OCI-LY7 (cell line): ENCODE measurements around the gene CAPN9. TPM values are rescaled to one million over a fixed set of nuclear protein-coding genes. Genes with fewer than 3 reads are reported as not detected.

Experiments used
- BruUV-seq: library from RNA; stranded (reverse); fragments of 400-500 nt; replicated peaks from 2 replicates; lab custom pipeline; 2021; lab: Mats Ljungman, UMichigan
- CTCF ChIA-PET: fragments of 300-600 bp; sonication (Branson Sonifier 250); formaldehyde crosslinking; loops from one replicate; lab custom pipeline; 2022; ENCODE audit warnings: antibody characterized with exemption; ENCODE audit not compliant: unreplicated experiment; lab: Charles Lee
- POLR2A ChIA-PET: fragments of 300-600 bp; sonication (Branson Sonifier 250); formaldehyde crosslinking; loops from one replicate; lab custom pipeline; 2022; ENCODE audit warnings: antibody characterized with exemption; lab: Charles Lee
- DNase-seq: peaks from one replicate; pipeline ENCODE4 v3.0.0-alpha.2; 2015; ENCODE audit warnings: low spot score
- H2AFZ ChIP-seq: fragments of 200-600 bp; sonication (generic), shearing (Covaris generic); 2 replicates; pipeline ENCODE4 v1.6.1; 2014; ENCODE audit warnings: mild to moderate bottlenecking, antibody characterized with exemption, low read length, moderate library complexity
- H3K27ac ChIP-seq: fragments of 200-600 bp; sonication (generic); 2 replicates; pipeline ENCODE4 v1.5.1; 2014; ENCODE audit warnings: mixed run types, low read depth, mild to moderate bottlenecking, moderate library complexity, low read length, inconsistent platforms; ENCODE audit not compliant: poor library complexity, severe bottlenecking
- H3K36me3 ChIP-seq: fragments of 200-600 bp; sonication (generic); 2 replicates; pipeline ENCODE4 v1.6.1; 2014; ENCODE audit warnings: mild to moderate bottlenecking, antibody characterized with exemption, low read length, moderate library complexity, mixed read lengths; ENCODE audit not compliant: insufficient read depth
- H3K4me1 ChIP-seq: fragments of 200-600 bp; sonication (generic); 2 replicates; pipeline ENCODE4 v1.5.1; 2014; ENCODE audit warnings: mild to moderate bottlenecking, low read length; ENCODE audit not compliant: insufficient read depth, poor library complexity, severe bottlenecking
- H3K4me2 ChIP-seq: fragments of 200-600 bp; sonication (generic); 2 replicates; pipeline ENCODE4 v1.6.1; 2014; ENCODE audit warnings: mild to moderate bottlenecking, low read length
- H3K4me3 ChIP-seq: fragments of 200-600 bp; sonication (generic); 2 replicates; pipeline ENCODE4 v1.5.1; 2014; ENCODE audit warnings: mild to moderate bottlenecking, low read depth, low read length; ENCODE audit not compliant: poor library complexity, severe bottlenecking
- H3K79me2 ChIP-seq: fragments of 200-600 bp; sonication (generic); 2 replicates; pipeline ENCODE4 v1.6.1; 2016; ENCODE audit warnings: low read depth, mild to moderate bottlenecking, low read length, moderate library complexity, mixed read lengths; ENCODE audit not compliant: insufficient read depth
- H3K9me2 ChIP-seq: fragments of 200-600 bp; sonication (generic); 2 replicates; pipeline ENCODE4 v1.6.1; 2016; ENCODE audit warnings: mild to moderate bottlenecking, low read length, mixed read lengths; ENCODE audit not compliant: insufficient read depth
- H3K9me3 ChIP-seq: fragments of 200-600 bp; sonication (generic); 2 replicates; pipeline ENCODE4 v1.6.1; 2014; ENCODE audit warnings: mild to moderate bottlenecking, mixed run types, low read length, mixed read lengths
- H4K20me1 ChIP-seq: fragments of 200-600 bp; sonication (generic); 2 replicates; pipeline ENCODE4 v1.6.1; 2014; ENCODE audit warnings: mild to moderate bottlenecking, antibody characterized with exemption, low read length, moderate library complexity, mixed read lengths; ENCODE audit not compliant: insufficient read depth
- CTCF ChIP-seq: fragments of 200-600 bp; sonication (generic); conservative IDR thresholded peaks from 2 replicates; pipeline ENCODE4 v1.5.1; 2014; ENCODE audit warnings: mild to moderate bottlenecking, antibody characterized with exemption, low read length, moderate library complexity, mixed read lengths
- EZH2phosphoT487 ChIP-seq: fragments of 200-600 bp; sonication (generic); IDR thresholded peaks from 2 replicates; pipeline ENCODE4 v1.6.1; 2018; ENCODE audit warnings: low read depth, borderline replicate concordance, mild to moderate bottlenecking, mixed run types, antibody characterized with exemption, low read length, moderate library complexity, mixed read lengths
- intact Hi-C: fragments of 100-400 bp; cut with micrococcal nuclease; formaldehyde crosslinking; loops from one replicate; pipeline ENCODE4 v1.10.0; 2022; ENCODE audit not compliant: unreplicated experiment
- total RNA-seq, 2 experiments: library from RNA; depleted of rRNA in 1 of 2; stranded (reverse); fragments of >200 nt in 1 of 2; shearing (Covaris generic) in 1 of 2; gene quantifications; 2 replicates each; pipeline ENCODE4 v1.2.3, GENCODE V29; 2014 to 2022

The CAPN9 gene
- total RNA-seq, 2 experiments from 2014 or later = not detected

- no peaks in the 10 kb centered on the region for H3K36me3 ChIP-seq
- BruUV-seq = no TSS peak
- CTCF ChIA-PET = interaction anchor here (0.7 kb wide), 1 partner anchor 1824 kb away, joined by 3 read pairs; no protein-coding TSS in a partner anchor
- intact Hi-C loops = no loop called here
- H3K4me1 ChIP-seq = no peaks in the 10 kb centered on the region
- no peak overlapping the region for H3K4me3 ChIP-seq
- POLR2A ChIA-PET = no interaction called here
- no peaks in the 10 kb centered on the region for H3K79me2 ChIP-seq
- no peak overlapping the region for H2AFZ ChIP-seq
- no peak overlapping the region for H3K4me2 ChIP-seq
- no peaks in the 10 kb centered on the region for H4K20me1 ChIP-seq
- H3K9me3 ChIP-seq = no peaks in the 10 kb centered on the region
- H3K9me2 ChIP-seq = no peaks in the 10 kb centered on the region
- H3K27ac ChIP-seq = no peak overlapping the region
- TF ChIP-seq EZH2phosphoT487 (no peak), CTCF (no peak)
- no peak for DNase-seq
These were observed 44.9 kb downstream of the CAPN9 start for GRCh38 chr1:230791986-230792564.

GRCh38 chr1:230792691-230793462 is 45.7 kb downstream of the CAPN9 start:
- no TSS peak for BruUV-seq
- no peak for DNase-seq
- Histone ChIP-seq H3K9me3 (no peaks in the 10 kb centered on the region), H3K79me2 (no peaks in the 10 kb centered on the region), H4K20me1 (no peaks in the 10 kb centered on the region), H3K4me1 (no peaks in the 10 kb centered on the region), H3K36me3 (no peaks in the 10 kb centered on the region), H3K4me2 (no peak overlapping the region), H2AFZ (no peak overlapping the region), H3K9me2 (no peaks in the 10 kb centered on the region), H3K4me3 (no peak overlapping the region), H3K27ac (no peak overlapping the region)
- CTCF ChIA-PET = interaction anchor here (0.7 kb wide), 1 partner anchor 1823 kb away, joined by 3 read pairs; no protein-coding TSS in a partner anchor
- TF ChIP-seq CTCF = no peak
- TF ChIP-seq EZH2phosphoT487 = no peak
- POLR2A ChIA-PET = no interaction called here
- intact Hi-C loops = no loop called here

- Histone ChIP-seq H3K4me2 (no peak overlapping the region), H3K4me3 (no peak overlapping the region), H3K27ac (no peak overlapping the region), H3K4me1 (no peaks in the 10 kb centered on the region), H3K36me3 (no peaks in the 10 kb centered on the region), H3K79me2 (no peaks in the 10 kb centered on the region), H3K9me2 (no peaks in the 10 kb centered on the region), H2AFZ (no peak overlapping the region), H4K20me1 (no peaks in the 10 kb centered on the region), H3K9me3 (no peaks in the 10 kb centered on the region)
- DNase-seq = no peak
- intact Hi-C loops = no loop called here
- POLR2A ChIA-PET = no interaction called here
- TF ChIP-seq EZH2phosphoT487 (no peak), CTCF (no peak)
- CTCF ChIA-PET = no interaction called here
- no TSS peak for BruUV-seq
These were observed 46.2 kb downstream of the CAPN9 start for GRCh38 chr1:230793463-230793745.
